Suprapubic skin (tissue), 4 donors: ENCODE data around the gene GRIK3.

Experiments
- CTCF ChIP-seq, 2 donors: fragments of 200-600 bp in 1 of 2; fragments of 450-650 bp in 1 of 2; sonication (generic) in 1 of 2; IDR thresholded peaks; one replicate each; pipeline ENCODE4 v1.5.1; 2016 to 2019; ENCODE audit warnings: antibody characterized with exemption in 2 of 2, mild to moderate bottlenecking in 1 of 2, moderate library complexity in 1 of 2
- POLR2A ChIP-seq, 2 donors: fragments of 450-650 bp; IDR thresholded peaks; one replicate each; pipeline ENCODE4 v1.6.1; 2017; ENCODE audit warnings: antibody characterized with exemption in 2 of 2, mild to moderate bottlenecking in 2 of 2, moderate library complexity in 2 of 2
- POLR2AphosphoS5 ChIP-seq, 3 donors: sonication (generic); formaldehyde crosslinking; IDR thresholded peaks; one replicate each; pipeline ENCODE4 v1.6.1; 2017; ENCODE audit warnings: antibody characterized with exemption in 3 of 3

- TF ChIP-seq POLR2AphosphoS5 (IDR thresholded peaks at IDR 0.05) (no peak), POLR2A (IDR thresholded peaks at IDR 0.05) (no peak), CTCF (IDR thresholded peaks at IDR 0.05) (no peak)
Measured at GRCh38 chr1:36910886-36911540, 123.3 kb downstream of the GRIK3 start.
